ENCODE data around the gene IGFBP2. TPM values are rescaled to one million over a fixed set of nuclear protein-coding genes. Genes with fewer than 3 reads are reported as not detected.

IGFBP2 gene
- total RNA-seq, 1 experiment from 2014 or later: 363 TPM

- no peak overlapping the region for H3K27ac ChIP-seq (ENCODE audit: insufficient read length, low read depth, low read length)
Measured at GRCh38 chr2:216670266-216671080, 37.3 kb downstream of the IGFBP2 start.

More at GRCh38 chr2:216670266-216671080, 37.3 kb downstream of the IGFBP2 start:
- Histone ChIP-seq H4K91ac (ENCODE audit: insufficient read length, low read depth, low read length) (no peak overlapping the region), H3K18ac (ENCODE audit: insufficient read length, low read depth, low read length) (no peak overlapping the region), H3K23ac (ENCODE audit: insufficient read length, low read depth, low read length) (no peak overlapping the region), H3K27me3 (ENCODE audit: insufficient read depth, low read length) (no peaks in the 10 kb centered on the region), H3K79me2 (ENCODE audit: insufficient read depth, low read length) (no peaks in the 10 kb centered on the region), H2BK20ac (ENCODE audit: low read depth, low read length, poor library complexity, severe bottlenecking) (no peak overlapping the region), H3K23me2 (ENCODE audit: insufficient read length, low read depth, low read length, poor library complexity, severe bottlenecking) (peaks cover 3% of the 10 kb centered on the region), H3T11ph (ENCODE audit: low read length) (no peak overlapping the region), H4K20me1 (ENCODE audit: control insufficient read depth, insufficient read depth, insufficient read length) (no peaks in the 10 kb centered on the region), H2BK5ac (ENCODE audit: insufficient read length, low read length) (no peak overlapping the region), H2BK120ac (ENCODE audit: low read depth, low read length, poor library complexity, severe bottlenecking) (no peak overlapping the region), H3K9me3 (ENCODE audit: control insufficient read depth, low read depth, low read length) (no peaks in the 10 kb centered on the region), H2BK15ac (ENCODE audit: low read depth, low read length) (no peak overlapping the region), H3K4me2 (ENCODE audit: insufficient read depth, insufficient read length, low read length) (no peak overlapping the region), H2AFZ (ENCODE audit: low read length) (no peak overlapping the region), H3K9ac (ENCODE audit: extremely low read depth, insufficient read length, low read length) (no peak overlapping the region), H2AK5ac (ENCODE audit: insufficient read length, low read length) (no peak overlapping the region), H3K56ac (ENCODE audit: insufficient read length, low read depth, low read length) (no peak overlapping the region), H2BK12ac (ENCODE audit: insufficient read length, low read depth, low read length) (no peak overlapping the region), H3K4me1 (ENCODE audit: insufficient read depth, low read length) (peaks cover 1% of the 10 kb centered on the region; the same call in 1 of the 2 replicates), H3K14ac (ENCODE audit: insufficient read depth, low read length) (no peak overlapping the region; the same call in 1 of the 2 replicates), H4K5ac (ENCODE audit: insufficient read length, low read depth, low read length) (no peak overlapping the region), H3K4ac (ENCODE audit: low read depth, low read length) (no peak overlapping the region), H3K79me1 (ENCODE audit: insufficient read depth, low read depth, low read length, poor library complexity, severe bottlenecking) (no peaks in the 10 kb centered on the region), H4K8ac (replicated peaks; ENCODE audit: insufficient read length, low read depth, low read length) (no peak overlapping the region)
- Mint-ChIP-seq H3K9me3 (no peaks in the 10 kb centered on the region), H3K27ac (no peak overlapping the region), H3K4me1 (peaks cover 10 to 11% of the 10 kb centered on the region in 2 experiments), H3K4me3 (no peak overlapping the region), H3K27me3 (ENCODE audit: low read depth) (peaks cover 5% of the 10 kb centered on the region), H3K36me3 (ENCODE audit: insufficient read depth in 1 of 3, low read depth in 3 of 3) (no peaks in the 10 kb centered on the region)
- TF ChIP-seq CTCF (conservative IDR thresholded peaks at IDR 0.05): no peak
- DNase-seq: no peak
- WGBS (ENCODE audit: extremely low coverage, insufficient read length, low lambda C conversion rate): no CpG with 5 or more reads among the region's 17 CpGs
